ENCODE data around the gene CACNA1H. TPM values are rescaled to one million over a fixed set of nuclear protein-coding genes. Genes with fewer than 3 reads are reported as not detected.
A peak's percentile ranks its signal among the peaks of the same experiment; 100 is the strongest.

The CACNA1H gene
- total RNA-seq, 1 donor from 2014 or later: 2.5 TPM

- Histone ChIP-seq H3K36me3 (no peaks in the 10 kb centered on the region), H3K9me3 (replicated peaks) (no peaks in the 10 kb centered on the region), H3K27ac (replicated peaks) (peak overlapping the region; percentile 80), H3K4me3 (no peak overlapping the region), H3K4me1 (peaks cover 58% of the 10 kb centered on the region), H3K27me3 (ENCODE audit: low read depth) (peaks cover 94% of the 10 kb centered on the region)
- TF ChIP-seq CTCF (IDR thresholded peaks at IDR 0.05; ENCODE audit: borderline replicate concordance): no peak
- intact Hi-C loops (cut with micrococcal nuclease): no loop called here
- DNase-seq: no peak
Measured at GRCh38 chr16:1156983-1157638, 4.2 kb downstream of the CACNA1H start.

GRCh38 chr16:1157639-1158455 is 4.9 kb downstream of the CACNA1H start:
- peaks cover 53% of the 10 kb centered on the region for H3K4me1 ChIP-seq
- intact Hi-C loops (cut with micrococcal nuclease): no loop called here
- H3K4me3 ChIP-seq: peak overlapping the region; percentile 33

GRCh38 chr16:1158456-1159324 is 5.8 kb downstream of the CACNA1H start:
- Histone ChIP-seq H3K36me3 (no peaks in the 10 kb centered on the region), H3K27ac (replicated peaks) (peak overlapping the region; percentile 84), H3K4me1 (peaks cover 48% of the 10 kb centered on the region), H3K4me3 (peak overlapping the region; percentile 33), H3K9me3 (replicated peaks) (no peaks in the 10 kb centered on the region), H3K27me3 (ENCODE audit: low read depth) (peaks cover 85% of the 10 kb centered on the region)
- TF ChIP-seq CTCF (IDR thresholded peaks at IDR 0.05; ENCODE audit: borderline replicate concordance): no peak
- DNase-seq: peak; percentile 78
- intact Hi-C loops (cut with micrococcal nuclease): no loop called here

More at GRCh38 chr16:1157639-1158455, 4.9 kb downstream of the CACNA1H start:
- Histone ChIP-seq H3K27ac (replicated peaks) (peak overlapping the region; percentile 80), H3K9me3 (replicated peaks) (no peaks in the 10 kb centered on the region), H3K27me3 (ENCODE audit: low read depth) (peaks cover 89% of the 10 kb centered on the region), H3K36me3 (no peaks in the 10 kb centered on the region)
- DNase-seq: peak; percentile 67
- TF ChIP-seq CTCF (IDR thresholded peaks at IDR 0.05; ENCODE audit: borderline replicate concordance): no peak

- Histone ChIP-seq H3K27ac (replicated peaks) (peak overlapping the region; percentile 84), H3K9me3 (replicated peaks) (no peaks in the 10 kb centered on the region), H3K4me1 (peaks cover 41% of the 10 kb centered on the region), H3K36me3 (no peaks in the 10 kb centered on the region), H3K4me3 (peak overlapping the region; percentile 52), H3K27me3 (ENCODE audit: low read depth) (peaks cover 77% of the 10 kb centered on the region)
- DNase-seq: no peak
- intact Hi-C loops (cut with micrococcal nuclease): no loop called here
- no peak for TF ChIP-seq CTCF (IDR thresholded peaks at IDR 0.05; ENCODE audit: borderline replicate concordance)
Measured at GRCh38 chr16:1159325-1159972, 6.5 kb downstream of the CACNA1H start.
